Pancreas (tissue), 10 donors: ENCODE results near the gene AGER. TPM values are rescaled to one million over a fixed set of nuclear protein-coding genes. Genes with fewer than 3 reads are reported as not detected.
A peak's percentile ranks its signal among the peaks of the same experiment; 100 is the strongest.

ENCODE experiments used
- ATAC-seq, 4 donors: fragments of 200-7000 bp; cut with Tn5 transposase; one replicate each; pipeline versions ENCODE4 v1.8.0 to v1.9.1; 2020; ENCODE audit warnings: mild to moderate bottlenecking in 4 of 4, moderate library complexity in 4 of 4
- DNase-seq, 6 donors: peaks; one replicate each; pipeline ENCODE4 v3.0.0-alpha.2; 2020
- FAIRE-seq: peaks from 2 replicates; lab custom pipeline; 2012; peaks lifted over from hg19 to GRCh38; lab: Jason Lieb, UNC
- H3K27ac ChIP-seq, 4 donors: fragments of 200-600 bp; sonication (generic); 1 replicate in 3 of 4; 2 replicates in 1 of 4; pipeline versions ENCODE4 v1.5.0 to v1.8.0; 2020
- H3K27me3 ChIP-seq, 4 donors: fragments of 200-600 bp; one replicate each; pipeline ENCODE4 v1.8.0; 2021
- H3K36me3 ChIP-seq, 3 donors: fragments of 200-600 bp; sonication (generic) in 1 of 3; one replicate each; pipeline versions ENCODE4 v1.5.0 to v1.8.0; 2020 to 2021
- H3K4me1 ChIP-seq, 3 donors: fragments of 200-600 bp; one replicate each; pipeline ENCODE4 v1.8.0; 2021
- H3K4me3 ChIP-seq, 4 donors: fragments of 200-600 bp; sonication (generic) in 2 of 4; one replicate each; pipeline versions ENCODE4 v1.5.0 to v1.8.0; 2020 to 2021
- H3K9me3 ChIP-seq, 4 donors: fragments of 200-600 bp; one replicate each; pipeline ENCODE4 v1.8.0; 2021
- CTCF ChIP-seq, 4 donors: fragments of 200-600 bp; sonication (generic) in 3 of 4; IDR thresholded peaks; one replicate each; pipeline versions ENCODE4 v1.5.0 to v1.8.0; 2021; ENCODE audit warnings: antibody characterized with exemption in 4 of 4
- WGBS, 2 donors: extraction: QIAGEN DNeasy Blood & Tissue Kit; methylation state at CpG; one replicate each; pipeline ENCODE4 v1.1.7; 2013; 5-methylcytosine and 5-hydroxymethylcytosine counted together
- intact Hi-C, 3 donors: fragments of 100-400 bp; cut with DNase I; formaldehyde crosslinking; loops; one replicate each; pipeline versions ENCODE4 v1.11.1 to v1.14.2; 2022
- polyA plus RNA-seq, 2 donors: library from polyadenylated mRNA; stranded (reverse); fragments of 200-250 nt; gene quantifications; one replicate each; pipeline ENCODE4 v1.2.3, GENCODE V29; 2013
- total RNA-seq, 6 donors: library from RNA; stranded (reverse); fragmentation: NEBNext Ultra II Directional in 4 of 6; extraction: Animal tissue kit (Norgen Biotek cat#: 25700) in 4 of 6; gene quantifications; one replicate each; pipeline versions ENCODE4 v1.2.1 to v1.2.4, GENCODE V29; 2021 to 2023
- donor health status: healthy with polysubstance abuse.
- donor health status: DM: no; HTN: no; CAD: no; lungs with moderate emphysema.
- donor health status: DM: no; HTN: no; CAD: no.
- donor health status: control.
- donor health status: control.
- donor health status: Bipolar disorder and iron deficiency.
- donor health status: DM: yes; HTN: yes; CAD: no.
- donor health status: DM: no; HTN: no; CAD: no.
- donor health status: DM: no; HTN: no; CAD: no.
- donor health status: DM: yes; HTN: yes; CAD: no.

AGER gene
- total and polyA plus RNA-seq, 8 donors, result 1.9 to 20.6 (median 3.3) TPM

GRCh38 chr6:32156891-32157290 is 27.2 kb downstream of the AGER start:
- Histone ChIP-seq H3K4me1 (peaks cover 0 to 5% (median 4%) of the 10 kb centered on the region in 3 donors), H3K9me3 (no peaks in the 10 kb centered on the region), H3K27ac (no peak overlapping the region), H3K36me3 (peaks cover 0 to 4% (median 0%) of the 10 kb centered on the region in 3 donors), H3K27me3 (no peaks in the 10 kb centered on the region), H3K4me3 (no peak overlapping the region)
- no peak for TF ChIP-seq CTCF (IDR thresholded peaks at IDR 0.05)
- no peak for FAIRE-seq
- ATAC-seq, result no peak
- intact Hi-C loops, result no loop called here
- WGBS, 2 donors, result 89 to 91% methylated on average over 9 of the region's 9 CpGs
- no peak for DNase-seq

GRCh38 chr6:32154514-32155161 is 29.4 kb downstream of the AGER start:
- no peaks in the 10 kb centered on the region for H3K27me3 ChIP-seq
- peaks cover 0 to 4% (median 0%) of the 10 kb centered on the region in 3 donors for H3K36me3 ChIP-seq
- intact Hi-C loops, result no loop called here
- H3K27ac ChIP-seq, result peak overlapping the region; percentile 62 to 76 (median 72)
- peak; percentile 9 to 47 (median 32) for TF ChIP-seq CTCF (IDR thresholded peaks at IDR 0.05)
- no peaks in the 10 kb centered on the region for H3K9me3 ChIP-seq
- FAIRE-seq (no peak), DNase-seq (peak; percentile 68 to 88 (median 75)), ATAC-seq (peak; percentile 84 to 92 (median 90))
- H3K4me1 ChIP-seq, result peaks cover 0 to 5% (median 4%) of the 10 kb centered on the region in 3 donors
- peak overlapping the region; percentile 59 to 79 (median 66) for H3K4me3 ChIP-seq
- WGBS, 2 donors, result 3 to 5% methylated on average over 28 to 34 of the region's 34 CpGs

DNA sequence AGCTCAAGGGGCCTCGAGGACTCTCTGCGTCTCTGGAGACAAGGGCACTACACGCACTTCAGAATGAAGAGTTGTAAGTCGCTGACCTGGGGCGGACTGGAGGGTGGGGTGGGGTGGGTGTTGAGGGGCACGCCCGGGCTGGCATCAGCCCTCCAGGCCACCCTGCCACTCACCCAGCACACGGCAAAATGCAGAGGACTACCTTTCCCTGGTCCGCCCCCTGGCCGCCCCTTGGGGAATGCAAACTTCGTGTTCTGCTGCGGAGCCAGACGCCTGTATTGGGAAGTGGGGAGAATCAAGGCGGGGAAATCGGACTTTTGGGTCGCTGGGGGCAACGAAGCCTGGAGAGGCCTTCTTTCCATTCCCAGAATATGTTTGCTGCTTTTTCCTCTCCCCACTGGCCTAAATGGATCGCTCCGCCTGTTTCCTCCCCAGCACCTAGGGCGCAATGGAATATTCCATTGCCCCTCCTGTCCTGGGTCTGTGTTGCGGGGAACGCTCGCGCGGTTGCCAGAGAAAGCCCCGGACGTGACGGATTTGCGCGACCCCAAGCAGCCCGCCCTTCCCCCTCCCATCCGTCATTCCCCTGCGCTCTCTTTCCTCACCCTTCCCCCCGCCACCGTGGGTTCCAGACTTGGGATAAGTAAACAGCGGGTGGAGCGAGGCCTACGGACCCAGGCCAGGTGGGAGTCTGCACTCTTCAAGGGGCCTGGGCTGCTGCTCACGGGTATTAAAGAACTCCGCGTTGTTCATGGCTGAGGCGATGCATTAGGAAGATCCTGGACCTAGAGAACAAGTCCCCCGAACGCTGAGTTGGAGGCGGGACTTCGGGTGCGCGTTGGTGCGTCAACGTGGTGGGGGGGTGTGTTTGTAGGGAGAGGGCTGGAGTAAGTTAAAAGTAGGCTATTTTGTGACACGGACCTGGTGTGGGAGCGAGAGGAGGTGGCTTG is 30.2 kb downstream of the AGER start, which contains the start of gene PPT2:
Gene PPT2, plus strand, starts transcription at position 578 of the 950 bp plus-strand sequence. CDS start 454 bp downstream, outside the sequence.
- no peak for FAIRE-seq

More for the DNA sequence above, 30.2 kb downstream of the AGER start, which contains the start of gene PPT2:
- Histone ChIP-seq H3K27ac (peak within 1 kb of the TSS; percentile 62 to 76 (median 72)), H3K27me3 (no peaks in the 10 kb centered on the region), H3K9me3 (no peaks in the 10 kb centered on the region), H3K36me3 (peaks cover 0 to 4% (median 0%) of the 10 kb centered on the region in 3 donors), H3K4me3 (peak within 1 kb of the TSS; percentile 59 to 79 (median 66)), H3K4me1 (peaks cover 0 to 5% (median 4%) of the 10 kb centered on the region in 3 donors)
- TF ChIP-seq CTCF (IDR thresholded peaks at IDR 0.05), result no peak
- intact Hi-C loops, result no loop called here
- ATAC-seq, result peak; percentile 80 to 86 (median 84)
- WGBS, 2 donors, result 2% methylated on average over 52 of the region's 52 CpGs
- peak; percentile 70 to 85 (median 75) for DNase-seq
